Lower leg skin (tissue), 3 donors: ENCODE results near the gene ERVW-1.
"Not testable (repeated sequence)": the region's sequence is repeated elsewhere in the genome, so short reads cannot be mapped to it uniquely, and the experiment has no call there.

Experiments used
- POLR2A ChIP-seq, 2 donors: fragments of 450-650 bp; IDR thresholded peaks; one replicate each; pipeline ENCODE4 v1.6.1; 2016 to 2017; ENCODE audit warnings: antibody characterized with exemption in 2 of 2, mild to moderate bottlenecking in 1 of 2, moderate library complexity in 1 of 2
- TF ChIP-seq, protein P1 (sequence below), 3 donors: fragments of 450-650 bp; IDR thresholded peaks; one replicate each; pipeline ENCODE4 v1.5.1; 2016; ENCODE audit warnings: antibody characterized with exemption in 3 of 3, mild to moderate bottlenecking in 3 of 3, moderate library complexity in 2 of 3

DNA sequence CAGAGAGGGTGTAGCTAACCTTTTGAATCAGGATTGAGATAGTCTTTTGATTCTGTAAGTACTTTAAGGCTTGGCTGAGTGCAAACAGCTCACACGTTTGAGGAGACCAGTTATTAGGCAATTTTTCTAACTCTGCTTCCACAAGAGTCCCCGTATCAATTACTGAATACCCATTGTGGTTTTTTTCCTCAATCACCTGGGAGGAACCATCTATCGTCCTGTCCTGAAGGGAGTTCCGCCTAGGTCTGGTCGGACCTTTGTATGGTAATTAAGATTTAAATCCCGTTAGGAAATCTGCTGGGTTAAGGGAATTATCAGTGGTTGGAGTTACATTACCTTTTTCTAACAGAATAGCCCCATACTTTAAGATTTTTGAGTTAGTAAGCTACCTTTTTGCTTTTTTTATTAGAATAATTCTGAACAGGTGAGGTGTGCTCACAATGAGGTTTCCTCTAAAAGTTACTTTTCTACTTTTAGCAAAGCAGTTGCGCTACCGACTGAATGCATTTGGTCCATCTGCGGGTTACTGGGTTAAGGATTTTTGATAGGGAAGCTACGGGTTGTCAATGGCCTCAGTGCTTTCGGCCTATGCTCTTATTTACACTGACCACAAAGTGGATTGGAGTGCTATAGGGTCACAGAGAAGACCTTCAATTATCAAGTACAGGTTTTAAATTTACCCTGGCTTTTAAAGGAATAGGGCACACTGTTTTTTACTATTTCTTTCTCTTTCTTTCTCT, 1.7 kb downstream of the ERVW-1 start:
- TF ChIP-seq POLR2A (IDR thresholded peaks at IDR 0.05): not testable (repeated sequence)
- TF ChIP-seq, protein P1, sequence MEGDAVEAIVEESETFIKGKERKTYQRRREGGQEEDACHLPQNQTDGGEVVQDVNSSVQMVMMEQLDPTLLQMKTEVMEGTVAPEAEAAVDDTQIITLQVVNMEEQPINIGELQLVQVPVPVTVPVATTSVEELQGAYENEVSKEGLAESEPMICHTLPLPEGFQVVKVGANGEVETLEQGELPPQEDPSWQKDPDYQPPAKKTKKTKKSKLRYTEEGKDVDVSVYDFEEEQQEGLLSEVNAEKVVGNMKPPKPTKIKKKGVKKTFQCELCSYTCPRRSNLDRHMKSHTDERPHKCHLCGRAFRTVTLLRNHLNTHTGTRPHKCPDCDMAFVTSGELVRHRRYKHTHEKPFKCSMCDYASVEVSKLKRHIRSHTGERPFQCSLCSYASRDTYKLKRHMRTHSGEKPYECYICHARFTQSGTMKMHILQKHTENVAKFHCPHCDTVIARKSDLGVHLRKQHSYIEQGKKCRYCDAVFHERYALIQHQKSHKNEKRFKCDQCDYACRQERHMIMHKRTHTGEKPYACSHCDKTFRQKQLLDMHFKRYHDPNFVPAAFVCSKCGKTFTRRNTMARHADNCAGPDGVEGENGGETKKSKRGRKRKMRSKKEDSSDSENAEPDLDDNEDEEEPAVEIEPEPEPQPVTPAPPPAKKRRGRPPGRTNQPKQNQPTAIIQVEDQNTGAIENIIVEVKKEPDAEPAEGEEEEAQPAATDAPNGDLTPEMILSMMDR (IDR thresholded peaks at IDR 0.05): not testable (repeated sequence)
